Measurements from ENCODE around the gene PRDM5. TPM values are rescaled to one million over a fixed set of nuclear protein-coding genes. Genes with fewer than 3 reads are reported as not detected.

The PRDM5 gene
- total and polyA plus RNA-seq, 10 of the 15 experiments (the other 5 are each of a cell fraction or from before 2014, with no cell fraction given), result 0.07 TPM; not detected in 9

GRCh38 chr4:120819805-120820437 is 102.6 kb downstream of the PRDM5 start:
- FAIRE-seq (no peak), DNase-seq (ENCODE audit: low read depth, low spot score) (no peak), ATAC-seq (no peak)
- intact Hi-C loops (cut with micrococcal nuclease; ENCODE audit: unreplicated experiment), result no loop called here
- no peak overlapping the region for H3K27ac ChIP-seq (ENCODE audit: control insufficient read depth, insufficient read depth)
- no peaks in the 10 kb centered on the region for H3K36me3 ChIP-seq (ENCODE audit: control insufficient read depth in 2 of 2, insufficient read depth in 2 of 2, low read length in 1 of 2)
- BruUV-seq (replicated peaks), result no TSS peak
- H3K9ac ChIP-seq (ENCODE audit: control insufficient read depth, insufficient read depth, low read length), result no peak overlapping the region
- H3K27me3 ChIP-seq (replicated peaks in 1 of 2; ENCODE audit: control insufficient read depth in 2 of 2, insufficient read depth in 2 of 2, low read length in 1 of 2), result no peaks in the 10 kb centered on the region
- no peaks in the 10 kb centered on the region for H3K9me3 ChIP-seq (replicated peaks; ENCODE audit: control insufficient read depth, insufficient read depth, low read length)
- H3K79me2 ChIP-seq (ENCODE audit: control insufficient read depth, insufficient read depth, low read length), result no peaks in the 10 kb centered on the region
- ChIA-PET POLR2A (no interaction called here), CTCF (interaction anchor here (0.6 kb wide), 1 partner anchor 246 kb away, joined by 3 read pairs; no protein-coding TSS in a partner anchor), RAD21 (ENCODE audit: unreplicated experiment) (no interaction called here), SMC1A (ENCODE audit: uncharacterized antibody, unreplicated experiment) (interaction anchor here (1.0 kb wide), 1 partner anchor 11 kb away, joined by 3 read pairs; no protein-coding TSS in a partner anchor)
- TF ChIP-seq STAT1 (conservative IDR thresholded peaks at IDR 0.05) (no peak), TCF7 (IDR thresholded peaks at IDR 0.05; ENCODE audit: borderline replicate concordance) (no peak), RB1 (IDR thresholded peaks at IDR 0.05; ENCODE audit: borderline replicate concordance) (no peak), FOS (IDR thresholded peaks at IDR 0.05; ENCODE audit: borderline replicate concordance, extremely low read depth, insufficient read length) (no peak)
- H2AFZ ChIP-seq (ENCODE audit: control insufficient read depth, low read depth, low read length), result no peak overlapping the region
- no peaks in the 10 kb centered on the region for H3K4me1 ChIP-seq (ENCODE audit: control insufficient read depth, insufficient read depth, low read length)
- 12% methylated on average over 6 of the region's 6 CpGs for WGBS (ENCODE audit: insufficient coverage, insufficient replicate concordance, low lambda C conversion rate, missing lambda C conversion rate)
- in situ Hi-C loops (cut with MboI), result no loop called here
- no peak overlapping the region for H3K4me3 ChIP-seq
- H4K20me1 ChIP-seq (ENCODE audit: control insufficient read depth, insufficient read depth), result no peaks in the 10 kb centered on the region
- no peak overlapping the region for H3K4me2 ChIP-seq (ENCODE audit: control insufficient read depth, insufficient read depth)

DNA sequence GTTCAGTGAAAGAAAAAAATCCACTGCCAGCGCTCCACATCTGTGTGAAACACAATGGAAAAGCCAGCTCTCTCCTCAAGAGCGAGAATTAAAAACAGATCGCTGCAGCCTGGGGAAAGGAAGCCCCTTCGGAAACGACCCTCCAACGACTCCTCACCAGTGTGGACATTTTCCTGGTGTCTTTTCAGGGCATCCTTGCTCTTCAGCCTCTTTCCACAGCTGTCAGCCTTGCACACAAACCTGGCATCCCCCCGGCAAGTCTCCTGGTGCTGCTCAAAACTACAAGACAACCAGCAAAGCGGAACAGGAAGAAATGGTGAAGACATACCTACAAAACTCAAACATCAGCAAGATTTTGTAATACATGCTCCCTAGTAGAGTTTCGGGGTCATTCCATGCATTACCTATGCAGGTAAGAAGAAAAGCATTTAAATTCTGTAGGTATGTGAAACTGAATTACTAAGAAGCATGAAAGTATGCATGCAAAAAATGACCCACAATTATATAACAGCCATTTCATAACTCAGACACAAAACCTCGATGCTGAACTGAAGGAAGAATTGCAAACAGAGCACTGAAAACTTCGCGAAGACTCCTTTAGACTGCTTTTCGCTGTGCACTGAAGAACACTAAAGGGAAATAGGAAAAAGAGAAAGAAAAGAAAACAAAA is 106.1 kb downstream of the PRDM5 start:
- Histone ChIP-seq H3K4me3 (no peak overlapping the region), H3K9me3 (replicated peaks; ENCODE audit: control insufficient read depth, insufficient read depth, low read length) (no peaks in the 10 kb centered on the region), H3K4me2 (ENCODE audit: control insufficient read depth, insufficient read depth) (no peak overlapping the region), H3K79me2 (ENCODE audit: control insufficient read depth, insufficient read depth, low read length) (no peaks in the 10 kb centered on the region), H3K36me3 (ENCODE audit: control insufficient read depth in 2 of 2, insufficient read depth in 2 of 2, low read length in 1 of 2) (no peaks in the 10 kb centered on the region), H3K27ac (ENCODE audit: control insufficient read depth, insufficient read depth) (no peak overlapping the region), H3K9ac (ENCODE audit: control insufficient read depth, insufficient read depth, low read length) (no peak overlapping the region), H4K20me1 (ENCODE audit: control insufficient read depth, insufficient read depth) (no peaks in the 10 kb centered on the region), H3K27me3 (replicated peaks in 1 of 2; ENCODE audit: control insufficient read depth in 2 of 2, insufficient read depth in 2 of 2, low read length in 1 of 2) (no peaks in the 10 kb centered on the region; a peak in 1 of 4 replicates), H2AFZ (ENCODE audit: control insufficient read depth, low read depth, low read length) (no peak overlapping the region), H3K4me1 (ENCODE audit: control insufficient read depth, insufficient read depth, low read length) (no peaks in the 10 kb centered on the region)
- FAIRE-seq (no peak), ATAC-seq (no peak), DNase-seq (ENCODE audit: low read depth, low spot score) (no peak)
- no TSS peak for BruUV-seq (replicated peaks)
- RAD21 ChIA-PET (ENCODE audit: unreplicated experiment), result no interaction called here
- CTCF ChIA-PET, result no interaction called here
- in situ Hi-C loops (cut with MboI), result no loop called here
- 43% methylated on average over 13 of the region's 13 CpGs for WGBS (ENCODE audit: insufficient coverage, insufficient replicate concordance, low lambda C conversion rate, missing lambda C conversion rate)
- intact Hi-C loops (cut with micrococcal nuclease; ENCODE audit: unreplicated experiment), result no loop called here
- SMC1A ChIA-PET (ENCODE audit: uncharacterized antibody, unreplicated experiment), result interaction anchor here (1.2 kb wide), 1 partner anchor 195 kb away, joined by 3 read pairs; no protein-coding TSS in a partner anchor
- POLR2A ChIA-PET, result no interaction called here
- TF ChIP-seq, protein P1, sequence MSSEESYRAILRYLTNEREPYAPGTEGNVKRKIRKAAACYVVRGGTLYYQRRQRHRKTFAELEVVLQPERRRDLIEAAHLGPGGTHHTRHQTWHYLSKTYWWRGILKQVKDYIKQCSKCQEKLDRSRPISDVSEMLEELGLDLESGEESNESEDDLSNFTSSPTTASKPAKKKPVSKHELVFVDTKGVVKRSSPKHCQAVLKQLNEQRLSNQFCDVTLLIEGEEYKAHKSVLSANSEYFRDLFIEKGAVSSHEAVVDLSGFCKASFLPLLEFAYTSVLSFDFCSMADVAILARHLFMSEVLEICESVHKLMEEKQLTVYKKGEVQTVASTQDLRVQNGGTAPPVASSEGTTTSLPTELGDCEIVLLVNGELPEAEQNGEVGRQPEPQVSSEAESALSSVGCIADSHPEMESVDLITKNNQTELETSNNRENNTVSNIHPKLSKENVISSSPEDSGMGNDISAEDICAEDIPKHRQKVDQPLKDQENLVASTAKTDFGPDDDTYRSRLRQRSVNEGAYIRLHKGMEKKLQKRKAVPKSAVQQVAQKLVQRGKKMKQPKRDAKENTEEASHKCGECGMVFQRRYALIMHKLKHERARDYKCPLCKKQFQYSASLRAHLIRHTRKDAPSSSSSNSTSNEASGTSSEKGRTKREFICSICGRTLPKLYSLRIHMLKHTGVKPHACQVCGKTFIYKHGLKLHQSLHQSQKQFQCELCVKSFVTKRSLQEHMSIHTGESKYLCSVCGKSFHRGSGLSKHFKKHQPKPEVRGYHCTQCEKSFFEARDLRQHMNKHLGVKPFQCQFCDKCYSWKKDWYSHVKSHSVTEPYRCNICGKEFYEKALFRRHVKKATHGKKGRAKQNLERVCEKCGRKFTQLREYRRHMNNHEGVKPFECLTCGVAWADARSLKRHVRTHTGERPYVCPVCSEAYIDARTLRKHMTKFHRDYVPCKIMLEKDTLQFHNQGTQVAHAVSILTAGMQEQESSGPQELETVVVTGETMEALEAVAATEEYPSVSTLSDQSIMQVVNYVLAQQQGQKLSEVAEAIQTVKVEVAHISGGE (CRISPR knock-in tag; IDR thresholded peaks at IDR 0.05), result no peak
- TF ChIP-seq ETV6 (conservative IDR thresholded peaks at IDR 0.05 in 1 of 2, IDR thresholded peaks at IDR 0.05 in 1 of 2; ENCODE audit: borderline replicate concordance in 1 of 2, low read depth in 1 of 2), result no peak
- no peak for TF ChIP-seq RFX5 (IDR thresholded peaks at IDR 0.05; ENCODE audit: low read depth, low read length)
- no peak for TF ChIP-seq STAT1 (conservative IDR thresholded peaks at IDR 0.05)
- no peak for TF ChIP-seq CREB1 (IDR thresholded peaks at IDR 0.05; ENCODE audit: low read depth)
- no peak for TF ChIP-seq EGR1 (IDR thresholded peaks at IDR 0.05; ENCODE audit: borderline replicate concordance in 1 of 2, low read depth in 2 of 2, low read length in 2 of 2)
- no peak for TF ChIP-seq TAF1 (IDR thresholded peaks at IDR 0.05; ENCODE audit: borderline replicate concordance, low read depth, low read length)
- no peak for TF ChIP-seq SIN3A (IDR thresholded peaks at IDR 0.05; ENCODE audit: low read depth, low read length)
- TF ChIP-seq SREBF2 (IDR thresholded peaks at IDR 0.05; ENCODE audit: low read length), result no peak
- no peak for TF ChIP-seq DPF2 (IDR thresholded peaks at IDR 0.05)
- no peak for TF ChIP-seq MYB (IDR thresholded peaks at IDR 0.05; ENCODE audit: borderline replicate concordance, low read depth, low read length)
